UCSD-AML1 (cell line): Measurements from ENCODE around the gene FYTTD1.

Experiments
- DNase-seq: peaks from one replicate; lab custom pipeline; 2025; ENCODE audit not compliant: unreplicated experiment; lab: John Stamatoyannopoulos, UW

FYTTD1 gene

DNA sequence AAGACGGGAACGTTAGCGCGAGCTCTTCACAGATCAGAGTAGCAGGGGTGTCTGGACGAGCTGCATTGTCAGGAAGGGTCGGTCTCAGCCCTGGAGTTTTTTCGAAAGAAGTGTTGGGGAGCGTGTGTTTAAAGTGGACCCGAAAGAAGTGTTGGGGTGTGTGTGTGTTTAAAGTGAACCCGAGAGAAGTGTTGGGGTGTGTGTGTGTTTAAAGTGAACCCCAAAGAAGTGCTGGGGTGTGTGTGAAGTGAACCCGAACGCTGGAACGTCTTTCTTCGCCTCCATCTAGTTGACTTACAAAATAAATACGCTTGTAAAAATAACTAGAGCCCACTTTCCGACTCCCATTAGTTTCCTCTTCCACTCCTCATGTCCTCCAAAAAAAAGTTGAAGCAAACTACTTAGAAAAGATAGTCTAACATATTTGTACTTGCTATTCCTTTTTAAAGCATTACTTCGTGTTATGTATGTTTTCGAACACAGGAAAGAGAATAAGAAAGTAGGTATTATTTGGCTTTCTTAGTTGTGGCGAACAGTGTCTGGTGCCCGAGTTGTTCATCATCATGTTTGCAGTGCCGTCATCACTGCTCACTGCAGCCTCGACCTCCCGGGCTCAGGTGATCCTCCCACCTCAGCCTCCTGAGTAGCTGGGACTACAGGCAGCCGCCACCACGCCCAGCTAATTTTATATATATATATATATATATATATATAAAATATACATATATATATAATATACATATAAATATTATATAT, 42.4 kb downstream of the FYTTD1 start:
- no peak for DNase-seq

DNA sequence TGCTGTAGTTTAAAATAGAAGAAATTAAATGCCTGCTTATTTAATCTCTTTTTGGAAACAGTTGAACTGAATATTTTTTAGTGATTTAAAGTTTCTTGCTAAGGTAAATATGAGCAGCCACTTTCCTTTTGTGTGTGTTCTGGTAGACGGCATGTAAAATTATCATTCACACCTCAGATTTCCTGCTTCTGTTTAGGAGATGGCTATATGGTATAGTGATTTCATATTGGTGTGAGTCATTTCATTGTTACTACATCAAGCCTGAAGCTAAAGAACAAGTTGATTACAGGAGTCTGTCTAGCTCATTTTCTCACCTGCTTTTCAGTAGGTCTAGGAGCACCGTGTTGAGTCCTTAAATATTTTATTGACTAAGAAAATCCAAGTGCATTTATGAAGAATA, 43.6 kb downstream of the FYTTD1 start:
- no peak for DNase-seq

DNA sequence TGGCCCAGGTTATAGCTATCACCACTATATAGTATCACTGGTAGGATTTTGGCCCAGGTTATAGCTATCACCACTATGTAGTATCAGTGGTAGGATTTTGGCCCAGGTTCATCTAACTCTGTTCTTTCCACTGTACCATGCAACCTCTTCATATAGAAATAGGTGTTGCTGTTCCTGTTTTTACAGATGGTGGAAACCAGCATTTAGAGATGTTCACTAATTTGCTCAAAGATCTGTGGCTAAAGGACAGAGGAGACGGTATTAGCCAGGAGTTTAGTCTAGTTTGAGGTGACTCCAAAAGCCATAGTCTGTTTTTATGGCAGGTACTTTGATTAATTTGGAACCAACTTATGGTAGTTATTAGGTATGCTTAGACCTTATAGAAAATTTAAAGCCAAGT, 44.4 kb downstream of the FYTTD1 start:
- no peak for DNase-seq

DNA sequence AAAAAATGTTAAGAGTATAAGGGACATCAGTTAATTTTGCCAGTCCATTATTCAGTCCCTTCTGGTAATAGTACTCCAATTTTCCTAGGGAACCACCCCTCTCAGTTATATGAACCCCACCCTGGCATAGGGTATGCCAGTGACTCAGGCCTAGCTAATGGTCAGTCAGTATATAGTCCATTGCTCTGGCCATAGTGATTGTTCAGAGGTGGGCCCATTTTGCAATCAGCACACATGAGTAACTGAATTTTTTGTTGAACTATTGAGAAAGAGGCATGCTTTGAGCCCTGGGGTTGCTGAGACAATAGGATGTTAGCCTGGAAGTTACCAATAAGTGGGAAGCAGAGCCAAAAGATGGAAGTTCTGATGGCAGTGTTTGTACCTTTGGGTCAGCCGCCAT, 45.5 kb downstream of the FYTTD1 start:
- no peak for DNase-seq

DNA sequence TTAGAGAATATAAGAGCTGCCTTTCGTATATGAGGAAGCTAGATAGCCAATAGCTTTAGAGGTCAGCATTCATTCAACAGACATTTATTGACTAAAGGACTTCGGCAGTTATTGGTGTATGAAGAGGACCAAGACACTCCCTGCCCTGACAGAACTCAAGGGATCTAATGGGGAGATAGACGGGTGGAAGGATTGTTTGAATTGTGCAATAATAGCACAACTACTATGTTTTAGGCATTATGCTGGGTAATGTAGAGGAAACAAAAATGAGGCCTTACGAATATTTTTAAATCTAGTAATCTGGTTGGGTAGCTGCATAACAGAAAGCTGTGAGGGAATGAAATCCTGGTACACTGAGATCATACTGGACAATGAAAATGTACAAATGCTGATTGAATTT, 46.4 kb downstream of the FYTTD1 start:
- no peak for DNase-seq

DNA sequence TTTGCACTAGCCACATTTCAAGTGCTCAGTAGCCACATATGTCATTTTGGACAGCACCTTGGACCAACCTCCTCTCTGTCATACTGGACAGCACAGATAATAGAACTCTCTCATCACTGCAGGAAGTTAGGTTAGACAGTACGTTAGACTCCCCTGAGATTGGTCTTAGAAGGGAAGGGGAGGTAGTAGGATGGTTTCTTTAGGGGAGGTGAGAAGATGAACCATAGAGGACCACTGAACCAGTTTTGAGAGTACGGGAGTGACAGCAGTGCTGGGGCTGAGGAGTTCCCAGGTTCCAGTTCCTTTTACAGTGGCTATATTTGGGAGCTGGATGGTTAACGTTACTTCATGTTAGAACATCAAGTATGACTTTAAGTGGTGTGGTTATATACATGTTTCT, 49.2 kb downstream of the FYTTD1 start:
- DNase-seq = no peak

DNA sequence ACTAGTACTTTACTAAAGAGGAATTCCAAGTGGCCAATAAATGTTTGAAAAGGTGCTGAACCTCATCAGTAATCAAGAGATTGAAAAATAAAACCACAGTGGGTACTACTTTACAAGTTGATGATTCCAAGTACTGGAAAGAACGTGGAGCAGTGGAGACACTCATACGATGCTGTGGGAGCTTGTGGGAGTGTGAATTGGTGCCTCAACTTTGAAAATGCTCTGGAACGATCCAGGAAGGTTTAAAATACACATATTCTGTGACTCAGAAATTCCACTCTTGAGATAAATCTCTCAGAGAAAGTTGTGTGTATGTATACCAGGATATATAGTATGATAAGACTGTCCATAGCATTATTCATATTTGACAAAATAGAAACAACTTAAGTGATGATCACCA, 50.7 kb downstream of the FYTTD1 start:
- DNase-seq = no peak

DNA sequence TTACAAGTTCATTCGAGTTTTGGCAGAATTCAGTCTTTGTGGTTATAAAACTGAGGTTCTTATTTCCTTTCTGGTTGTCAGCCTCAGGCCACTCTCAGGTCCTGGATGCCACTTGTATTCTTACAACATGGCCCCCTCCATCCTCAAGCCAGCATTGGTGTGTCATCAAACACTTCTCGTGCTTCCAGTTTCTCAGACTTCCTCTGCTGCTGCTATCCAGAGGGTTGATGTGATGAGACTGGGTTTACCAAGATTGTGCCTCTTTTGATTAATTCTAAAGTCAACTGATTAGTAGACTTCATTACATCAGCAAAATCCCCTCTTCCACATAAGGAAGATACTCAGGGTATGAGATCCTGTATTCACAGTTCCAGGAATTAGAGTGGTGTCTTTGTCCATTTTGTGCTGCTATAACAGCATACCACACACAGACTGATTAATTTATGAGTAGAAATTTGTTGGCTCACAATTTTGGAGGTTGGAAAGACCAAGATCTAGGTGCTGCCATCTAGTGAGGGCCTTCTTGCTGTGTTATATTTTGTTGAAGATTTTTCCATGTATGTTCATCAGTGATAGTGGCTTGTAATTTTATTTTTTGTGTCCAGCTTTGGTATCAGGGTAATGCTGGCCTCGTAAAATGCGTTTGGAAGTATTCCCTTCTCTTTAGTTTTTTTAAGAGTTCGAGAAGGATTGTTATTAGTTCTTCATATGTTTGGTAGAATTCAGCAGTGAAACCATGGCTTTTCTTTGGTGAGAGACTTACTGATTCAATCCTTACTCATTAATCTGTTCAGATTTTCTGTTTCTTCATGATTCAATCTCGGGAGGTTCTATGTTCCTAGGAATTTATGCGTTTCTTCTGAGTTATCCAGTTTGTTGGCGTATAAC, 52.5 kb downstream of the FYTTD1 start:
- DNase-seq = no peak

DNA sequence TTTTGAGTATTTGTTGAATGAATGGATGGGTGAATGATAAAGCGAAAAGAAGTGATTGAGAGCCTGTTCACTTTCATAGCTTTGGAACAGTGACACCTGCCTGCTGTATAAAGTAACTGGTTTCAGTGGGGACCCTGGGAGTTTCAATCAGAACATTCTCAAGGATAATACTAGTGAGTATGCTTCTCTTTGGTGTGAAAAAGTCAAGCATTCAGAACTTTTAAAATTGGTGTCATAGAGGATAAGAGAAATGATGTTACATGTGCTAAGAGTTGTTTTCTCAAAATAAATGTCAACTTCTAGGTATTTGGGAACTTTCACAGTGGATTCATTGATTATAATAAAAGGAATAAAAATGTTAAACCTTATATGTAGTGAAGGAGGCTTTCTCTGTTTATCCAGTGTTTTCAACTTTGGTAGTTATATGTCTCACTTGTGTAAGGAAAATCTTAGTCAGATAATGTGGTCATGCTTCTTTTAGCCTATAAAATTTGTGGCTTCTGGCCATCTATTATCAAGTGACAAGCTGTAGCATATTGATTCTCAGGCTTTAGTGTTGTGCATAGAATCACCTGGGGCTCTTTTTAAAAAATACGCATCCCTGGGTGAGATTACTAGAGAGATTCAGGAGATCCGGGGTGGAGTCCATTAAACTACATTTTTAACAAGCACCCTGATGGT, 53.2 kb downstream of the FYTTD1 start:
- DNase-seq = no peak

DNA sequence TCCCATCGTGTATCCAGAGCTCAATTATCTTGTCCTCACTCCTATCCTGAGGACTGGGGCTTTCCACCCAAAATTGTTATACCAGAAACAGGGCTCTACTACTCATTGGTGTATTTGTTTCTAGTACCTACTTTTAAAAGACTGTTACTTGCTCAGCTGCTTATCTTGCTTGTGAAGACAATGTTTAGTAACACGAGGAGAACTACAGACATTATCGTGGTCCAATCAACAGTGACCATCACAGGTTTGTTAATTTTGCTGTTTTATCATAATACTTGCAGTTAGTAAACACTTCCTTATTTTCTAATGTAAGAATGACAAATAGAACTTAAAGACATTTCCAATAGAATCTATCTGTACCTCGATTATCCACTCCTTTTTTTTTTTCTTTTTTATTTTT, 54.8 kb downstream of the FYTTD1 start:
- DNase-seq = no peak

DNA sequence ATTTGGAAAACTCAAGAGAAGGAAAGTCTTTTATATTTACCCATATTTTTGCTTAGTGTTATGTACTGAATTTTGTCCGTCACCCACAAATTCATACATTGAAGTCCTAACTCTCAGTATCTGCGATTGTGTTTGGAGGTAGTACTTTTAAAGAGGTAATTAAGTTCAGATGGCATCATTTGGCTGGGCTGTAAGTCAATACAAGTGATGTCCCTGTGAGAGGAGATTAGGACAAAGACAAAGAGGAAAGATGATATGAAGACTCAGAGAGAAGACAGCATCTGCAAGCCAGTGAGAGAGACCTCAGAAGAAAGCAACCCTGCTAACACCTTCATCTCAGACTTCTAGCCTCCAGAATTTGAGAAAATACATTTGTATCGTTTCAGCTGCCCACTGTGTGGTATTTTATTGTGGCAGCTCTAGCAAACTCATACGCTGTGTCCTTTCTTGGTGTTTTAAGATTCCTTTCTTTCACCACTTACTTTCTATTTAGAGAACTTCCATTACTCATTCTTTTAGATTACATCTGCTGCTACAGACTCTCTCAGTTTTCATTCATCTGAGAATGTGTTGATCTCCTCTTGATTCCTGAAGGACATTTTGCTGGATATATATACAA, 58.4 kb downstream of the FYTTD1 start:
- no peak for DNase-seq

DNA sequence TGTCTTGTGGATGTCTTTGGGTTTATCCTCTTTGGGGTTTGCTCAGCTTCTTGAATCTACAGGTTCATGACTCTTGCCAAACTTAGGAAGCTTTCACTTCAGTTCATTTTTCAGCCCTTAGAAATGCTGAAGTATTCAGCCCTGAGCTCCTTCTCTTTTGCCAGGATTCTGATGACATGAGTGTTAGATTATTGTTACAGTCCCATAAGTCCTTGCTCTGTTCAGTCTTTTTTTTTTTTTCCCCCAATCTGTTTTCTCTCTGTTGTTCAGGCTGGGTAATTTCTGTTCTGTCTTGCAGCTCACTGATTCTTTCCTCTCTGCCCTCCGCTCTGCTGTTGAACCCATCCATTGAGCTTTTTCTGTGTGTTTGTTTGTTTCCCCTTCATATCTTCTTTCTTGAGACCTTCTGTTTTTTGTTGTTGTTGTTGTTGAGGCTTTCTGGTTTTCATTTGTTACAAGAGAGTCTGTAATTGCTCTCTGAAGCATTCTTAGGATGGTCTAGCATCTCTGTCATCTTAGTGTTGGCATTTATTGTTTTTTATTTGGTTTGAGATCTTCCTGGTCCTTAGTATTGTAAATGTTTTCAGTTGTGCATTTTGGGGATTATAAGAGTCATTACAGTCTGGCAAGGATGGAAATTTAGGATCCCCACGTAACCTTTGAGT, 59.8 kb downstream of the FYTTD1 start:
- no peak for DNase-seq

DNA sequence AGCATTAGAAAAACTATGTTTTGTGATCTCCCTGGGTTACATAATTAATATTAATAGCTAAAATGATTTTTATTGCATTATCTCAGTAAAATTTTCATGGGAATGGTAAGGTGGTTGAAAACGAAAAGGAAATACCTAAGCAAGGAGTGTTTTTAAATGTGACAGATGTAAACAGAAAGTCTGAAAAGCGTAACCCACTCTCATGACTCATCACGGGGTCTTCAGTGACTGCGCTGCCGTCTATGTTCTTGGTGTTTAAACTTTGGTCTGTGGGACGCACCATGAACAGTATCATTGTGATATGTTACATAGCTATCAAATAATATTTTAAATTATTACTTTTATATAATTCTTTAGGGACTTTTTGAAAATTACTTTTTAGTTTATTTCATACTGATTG, 61.2 kb downstream of the FYTTD1 start:
- DNase-seq = no peak

DNA sequence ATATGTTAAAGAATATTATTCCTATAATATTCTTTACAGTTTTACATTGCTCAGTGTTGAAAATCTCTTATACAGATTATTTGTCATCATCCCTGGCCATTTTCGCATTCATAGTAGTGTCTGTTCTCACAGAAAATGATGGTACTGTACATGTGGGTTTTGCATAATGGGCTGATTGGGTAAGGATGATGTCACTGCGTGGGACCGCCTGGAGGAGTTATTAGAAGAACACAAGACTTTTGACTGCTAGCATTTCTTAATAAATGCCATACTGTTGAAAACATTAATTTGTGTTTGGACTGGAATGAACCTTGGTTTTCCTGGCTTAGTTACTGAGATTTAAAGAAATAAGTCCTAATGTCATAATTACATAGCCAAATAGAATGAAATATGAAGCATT, 61.7 kb downstream of the FYTTD1 start:
- DNase-seq = no peak

DNA sequence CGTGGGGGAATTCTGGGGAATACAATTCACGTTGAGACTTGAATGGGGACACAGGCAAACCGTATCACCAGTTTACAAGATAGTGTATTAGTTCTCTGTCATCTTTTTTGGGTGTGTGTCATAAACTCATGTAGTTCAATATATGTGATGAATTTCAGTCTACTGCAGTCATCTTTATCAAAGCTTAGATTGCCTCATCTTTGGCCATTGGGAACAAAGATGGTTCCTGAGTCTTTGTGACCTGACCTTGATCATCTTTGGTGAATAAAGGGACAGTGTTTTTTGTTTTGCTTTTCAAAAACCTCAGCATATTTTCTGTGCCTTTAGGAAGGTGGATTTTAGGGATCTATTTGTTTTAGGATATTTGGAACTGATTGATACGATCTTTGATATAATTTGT, 64.7 kb downstream of the FYTTD1 start:
- DNase-seq = no peak

DNA sequence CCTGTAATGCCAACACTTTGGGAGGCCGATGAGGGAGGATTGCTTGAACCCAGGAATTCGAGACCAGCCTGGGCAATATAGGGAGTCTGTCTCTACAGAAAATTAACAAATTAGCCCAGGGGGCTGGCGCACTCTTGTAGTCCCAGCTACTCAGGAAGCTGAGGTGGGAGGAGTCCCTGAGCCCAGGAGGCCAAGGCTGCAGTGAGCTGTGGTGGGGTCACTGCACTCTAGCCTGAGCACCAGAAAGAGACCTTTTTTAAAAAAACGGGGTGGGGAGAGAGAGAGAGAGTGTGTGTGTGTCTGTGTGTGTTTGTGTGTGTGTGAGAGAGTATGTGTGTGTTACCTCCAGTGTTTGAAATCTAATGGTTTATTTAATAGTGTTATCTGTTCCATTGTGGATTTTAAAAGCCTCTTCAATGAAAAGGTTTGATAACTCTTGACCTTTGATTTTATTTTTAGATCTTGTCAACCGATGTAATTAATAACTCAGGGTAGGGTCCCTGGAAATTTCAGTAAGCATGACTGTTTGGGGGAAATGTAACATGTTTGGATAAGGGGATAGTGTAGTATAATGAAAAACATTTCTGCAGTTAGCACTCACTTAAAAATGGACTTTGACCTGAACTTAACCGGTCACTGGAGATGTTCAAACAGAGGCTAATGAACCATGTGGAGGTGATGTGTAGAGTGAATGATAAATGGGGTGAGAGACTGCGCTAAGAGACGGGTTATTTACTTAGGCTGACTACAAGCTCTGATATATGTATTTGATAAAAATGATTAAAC, 71.1 kb downstream of the FYTTD1 start:
- no peak for DNase-seq

DNA sequence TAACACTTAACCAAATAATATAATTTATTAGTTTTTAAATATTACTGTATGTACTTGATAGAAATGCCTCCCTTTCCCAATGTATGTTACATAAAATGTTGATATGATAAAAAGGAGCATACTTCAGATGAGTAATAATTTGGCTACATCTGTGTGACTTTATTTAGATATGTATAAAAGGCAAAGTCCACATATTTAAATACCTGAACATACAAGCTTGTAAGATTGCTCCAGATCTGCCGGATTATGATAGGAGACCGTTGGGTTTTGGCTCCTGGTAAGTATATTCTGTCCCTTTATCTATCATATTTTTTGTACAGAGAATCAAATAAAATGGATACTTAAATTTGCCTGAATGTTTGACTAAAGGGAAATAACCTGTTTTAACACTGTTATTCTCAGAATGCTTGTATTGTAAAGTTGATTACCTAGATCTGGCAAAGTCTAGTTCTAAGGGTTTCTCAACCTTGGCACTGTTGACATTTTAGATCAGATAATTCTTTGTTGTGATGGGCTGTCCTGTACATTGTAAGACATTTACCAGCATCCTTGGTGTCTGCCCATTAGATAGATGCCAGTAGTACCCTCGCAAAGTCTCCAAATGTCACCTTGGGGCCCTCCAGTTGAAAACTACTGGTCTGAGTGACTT, 79.8 kb downstream of the FYTTD1 start:
- DNase-seq = no peak

DNA sequence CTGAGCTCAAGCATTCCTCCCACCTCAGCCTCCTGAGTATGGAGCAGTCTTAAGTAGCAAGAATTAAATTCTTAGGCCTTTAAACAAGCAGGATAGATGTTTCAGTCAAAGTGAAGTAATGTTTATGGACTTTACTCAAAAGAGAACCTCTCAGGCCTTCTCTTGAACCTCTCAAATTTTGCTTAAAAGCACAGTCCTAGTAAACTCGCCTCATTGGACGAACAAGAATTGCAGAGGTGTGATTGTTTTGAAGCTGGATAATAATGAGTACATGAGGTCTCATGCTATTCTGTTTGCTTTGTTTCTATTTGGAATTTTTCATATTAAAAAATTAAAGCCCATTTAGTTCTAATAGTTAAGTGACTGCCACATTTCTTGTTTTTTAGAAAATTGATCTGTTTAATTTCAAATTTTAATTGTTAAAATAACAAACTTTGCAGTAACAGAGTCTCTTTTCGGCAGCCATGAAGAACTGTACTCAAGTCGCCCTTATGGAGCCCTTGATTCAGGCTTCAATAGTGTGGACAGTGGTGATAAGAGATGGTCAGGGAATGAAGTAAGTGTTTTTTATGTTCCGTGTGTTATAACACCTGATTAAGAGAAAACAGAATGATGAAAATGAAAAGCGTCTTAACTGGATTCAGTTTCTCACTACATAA, 80.8 kb downstream of the FYTTD1 start:
- DNase-seq = no peak

DNA sequence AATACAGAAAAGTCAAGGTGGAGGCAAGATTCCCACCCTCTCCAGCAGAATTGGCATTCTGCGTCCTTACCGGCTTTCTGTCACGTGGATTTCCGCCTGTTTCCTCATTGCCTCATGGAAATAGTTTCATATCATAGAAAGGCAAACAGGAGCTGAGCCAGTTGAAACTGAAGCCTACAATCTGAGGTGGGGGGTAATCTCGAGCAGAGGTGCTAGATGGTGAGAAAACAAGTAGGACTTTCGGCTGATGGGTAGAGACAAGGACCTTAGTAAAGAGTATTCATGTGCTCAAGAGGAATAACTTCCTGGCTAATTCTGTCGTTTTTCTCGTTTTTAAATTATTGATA, 81.3 kb downstream of the FYTTD1 start:
- no peak for DNase-seq
